Measurements from ENCODE around the gene FBXL19.
A peak's percentile ranks its signal among the peaks of the same experiment; 100 is the strongest.
"Not testable (repeated sequence)": the region's sequence is repeated elsewhere in the genome, so short reads cannot be mapped to it uniquely, and the experiment has no call there.

Gene FBXL19

GRCh38 chr16:30921748-30922419 is 1.5 kb upstream of the FBXL19 start:
- DNase-seq (ENCODE audit: low spot score), result peak; percentile 84

- peak; percentile 100 for DNase-seq (ENCODE audit: low spot score)
Measured at GRCh38 chr16:30922420-30922959, 882 bp upstream of the FBXL19 start.

- peak; percentile 98 for DNase-seq (ENCODE audit: low spot score)
Measured at GRCh38 chr16:30922960-30923535, 324 bp upstream of the FBXL19 start.

GRCh38 chr16:30924076-30924912 is 922 bp downstream of the FBXL19 start:
- DNase-seq (ENCODE audit: low spot score), result no peak

- no peak for DNase-seq (ENCODE audit: low spot score)
Measured at GRCh38 chr16:30924913-30925631, 1.7 kb downstream of the FBXL19 start.

- DNase-seq (ENCODE audit: low spot score), result no peak
Measured at GRCh38 chr16:30925632-30925987, 2.2 kb downstream of the FBXL19 start.

- no peak for DNase-seq (ENCODE audit: low spot score)
Measured at GRCh38 chr16:30925995-30926811, 2.8 kb downstream of the FBXL19 start.

- no peak for DNase-seq (ENCODE audit: low spot score)
Measured at GRCh38 chr16:30926937-30927788, 3.8 kb downstream of the FBXL19 start.

GRCh38 chr16:30927789-30928378 is 4.5 kb downstream of the FBXL19 start:
- peak; percentile 25 for DNase-seq (ENCODE audit: low spot score)

GRCh38 chr16:30928390-30928789 is 5.0 kb downstream of the FBXL19 start:
- no peak for DNase-seq (ENCODE audit: low spot score)

GRCh38 chr16:30929167-30929566 is 5.8 kb downstream of the FBXL19 start:
- DNase-seq (ENCODE audit: low spot score), result no peak

GRCh38 chr16:30930160-30930571 is 6.8 kb downstream of the FBXL19 start:
- DNase-seq (ENCODE audit: low spot score), result no peak

- DNase-seq (ENCODE audit: low spot score), result no peak
Measured at GRCh38 chr16:30931068-30931650, 7.8 kb downstream of the FBXL19 start.

GRCh38 chr16:30934827-30935557 is 11.6 kb downstream of the FBXL19 start:
- DNase-seq (ENCODE audit: low spot score), result no peak

- no peak for DNase-seq (ENCODE audit: low spot score)
Measured at GRCh38 chr16:30937692-30938091, 14.3 kb downstream of the FBXL19 start.

GRCh38 chr16:30939571-30939970 is 16.2 kb downstream of the FBXL19 start:
- DNase-seq (ENCODE audit: low spot score), result not testable (repeated sequence)

GRCh38 chr16:30941600-30942425 is 18.4 kb downstream of the FBXL19 start:
- peak; percentile 61 for DNase-seq (ENCODE audit: low spot score)

GRCh38 chr16:30942426-30942806 is 19.0 kb downstream of the FBXL19 start:
- DNase-seq (ENCODE audit: low spot score), result no peak

Measured in CD4-positive, alpha-beta T cell treated with Interleukin-6 at 100 ng/mL for 8 hours (primary cell).